HepG2 (cell line): ENCODE measurements around the gene CSTF2. TPM values are rescaled to one million over a fixed set of nuclear protein-coding genes. Genes with fewer than 3 reads are reported as not detected.

Source experiments
- ARHGAP35 ChIP-seq: sonication (generic); formaldehyde crosslinking; IDR thresholded peaks from 2 replicates; pipeline ENCODE4 v1.9.0; 2022; ENCODE audit warnings: mild to moderate bottlenecking, inconsistent platforms, moderate library complexity, missing genetic modification reagents, borderline replicate concordance
- ATM ChIP-seq: fragments of 450-650 bp; IDR thresholded peaks from 2 replicates; pipeline ENCODE4 v1.7.1; 2017; ENCODE audit warnings: mild to moderate bottlenecking, borderline replicate concordance
- CBX2 ChIP-seq, 2 experiments: fragments of 200-600 bp in 1 of 2; sonication (generic); formaldehyde crosslinking in 1 of 2; IDR thresholded peaks; 2 replicates each; pipeline versions ENCODE4 v1.7.0 to v1.8.1; 2018 to 2022; ENCODE audit warnings: low read depth in 2 of 2, low read length in 1 of 2, mild to moderate bottlenecking in 1 of 2, missing genetic modification reagents in 1 of 2
- CEBPZ ChIP-seq: IDR thresholded peaks from 2 replicates; pipeline ENCODE4 v1.6.1; 2012; ENCODE audit warnings: low read length, improper control_type of control experiment
- FOXK2 ChIP-seq: fragments of 450-650 bp; IDR thresholded peaks from 2 replicates; pipeline ENCODE4 v1.6.1; 2016
- IKZF1 ChIP-seq: fragments of 450-650 bp; IDR thresholded peaks from 2 replicates; pipeline ENCODE4 v1.7.1; 2016
- MXI1 ChIP-seq: IDR thresholded peaks from 3 replicates; pipeline ENCODE4 v1.6.1; 2012; ENCODE audit warnings: low read depth, low read length, inconsistent platforms, borderline replicate concordance
- NCOA2 ChIP-seq: sonication (generic); formaldehyde crosslinking; IDR thresholded peaks from 2 replicates; pipeline ENCODE4 v1.8.0; 2022; ENCODE audit warnings: inconsistent platforms
- NFRKB ChIP-seq: fragments of 450-650 bp; IDR thresholded peaks from 2 replicates; pipeline ENCODE4 v1.6.1; 2017
- PCBP2 ChIP-seq: fragments of 200-400 bp; formaldehyde crosslinking; optimal IDR thresholded peaks from 2 replicates; pipeline ENCODE3; 2018; ENCODE audit warnings: low read length, low read depth; ENCODE audit not compliant: poor library complexity, severe bottlenecking
- POGZ ChIP-seq: sonication (generic); formaldehyde crosslinking; IDR thresholded peaks from 2 replicates; pipeline ENCODE4 v1.4.0; 2020; ENCODE audit warnings: mild to moderate bottlenecking, missing genetic modification reagents
- SSRP1 ChIP-seq: IDR thresholded peaks from 2 replicates; pipeline ENCODE4 v1.6.1; 2016; ENCODE audit warnings: control low read depth
- TAF15 ChIP-seq: fragments of 200-400 bp; formaldehyde crosslinking; IDR thresholded peaks from one replicate; pipeline ENCODE4 v1.6.1; 2018; ENCODE audit warnings: mild to moderate bottlenecking, low read depth, low read length; ENCODE audit not compliant: poor library complexity, severe bottlenecking
- TARDBP ChIP-seq: sonication (generic); formaldehyde crosslinking; IDR thresholded peaks from 2 replicates; pipeline ENCODE4 v1.8.0; 2022; ENCODE audit warnings: mild to moderate bottlenecking, missing genetic modification reagents
- TBX3 ChIP-seq: fragments of 450-650 bp; IDR thresholded peaks from 2 replicates; pipeline ENCODE4 v1.6.1; 2017; ENCODE audit warnings: antibody characterized with exemption, mild to moderate bottlenecking, inconsistent platforms, borderline replicate concordance
- ZFP91 ChIP-seq: sonication (generic); formaldehyde crosslinking; IDR thresholded peaks from 2 replicates; pipeline ENCODE4 v1.9.0; 2022; ENCODE audit warnings: missing genetic modification reagents, mild to moderate bottlenecking, borderline replicate concordance
- ZNF567 ChIP-seq: sonication (generic); formaldehyde crosslinking; IDR thresholded peaks from 2 replicates; pipeline ENCODE4 v1.8.1; 2023; ENCODE audit warnings: mild to moderate bottlenecking, missing genetic modification reagents, borderline replicate concordance
- ZNF639 ChIP-seq: conservative IDR thresholded peaks from 2 replicates; pipeline ENCODE4 v1.6.1; 2018; ENCODE audit warnings: missing genetic modification reagents
- ZNF710 ChIP-seq: sonication (generic); formaldehyde crosslinking; IDR thresholded peaks from 2 replicates; pipeline ENCODE4 v1.5.0; 2020; ENCODE audit warnings: mild to moderate bottlenecking, missing genetic modification reagents, borderline replicate concordance
- ZNF766 ChIP-seq: sonication (generic); formaldehyde crosslinking; IDR thresholded peaks from 2 replicates; pipeline ENCODE4 v1.5.0; 2020; ENCODE audit warnings: missing genetic modification reagents, borderline replicate concordance
- ZNF788 ChIP-seq: sonication (generic); formaldehyde crosslinking; IDR thresholded peaks from 2 replicates; pipeline ENCODE4 v1.5.0; 2020; ENCODE audit warnings: mild to moderate bottlenecking, missing genetic modification reagents, borderline replicate concordance
- ZZZ3 ChIP-seq: sonication (generic); formaldehyde crosslinking; IDR thresholded peaks from 2 replicates; pipeline ENCODE4 v1.4.0; 2020; ENCODE audit warnings: missing genetic modification reagents, mild to moderate bottlenecking, borderline replicate concordance
- polyA plus RNA-seq, 8 experiments: library from polyadenylated mRNA; depleted of rRNA in 3 of 8; stranded (reverse) in 7 of 8; unstranded in 1 of 8; fragments of >200 nt; fragmentation: Illumina TruSeq in 4 of 8; extraction: Trizol in 4 of 8; gene quantifications; 2 replicates each; pipeline versions ENCODE4 v1.2.1 to v1.2.3, GENCODE V29; 2011 to 2016; ENCODE audit warnings: low read depth in 4 of 8, missing spikeins in 1 of 8, mixed read lengths in 1 of 8; ENCODE audit not compliant: insufficient read depth in 1 of 8
- total RNA-seq, 5 experiments: library from RNA; depleted of rRNA; stranded (reverse); fragments of >200 nt; fragmentation: Illumina TruSeq; extraction: Trizol; gene quantifications; 2 replicates each; pipeline ENCODE4 v1.2.3, GENCODE V29; 2016; ENCODE audit warnings: low read depth in 1 of 5

CSTF2 gene
- total and polyA plus RNA-seq, 2 of the 13 experiments (the other 11 are each of a cell fraction or from before 2014, with no cell fraction given) = 19.7 to 26.7 TPM

- TF ChIP-seq ZFP91 = peak; percentile 48; the same call in 1 of the 2 replicates
- TF ChIP-seq ARHGAP35 (CRISPR knock-in tag) = no peak
- no peak for TF ChIP-seq NCOA2
- TF ChIP-seq MXI1 = peak; percentile 31; the same call in 1 of the 3 replicates
- TF ChIP-seq FOXK2 = no peak
- no peak for TF ChIP-seq ZZZ3 (CRISPR knock-in tag)
- no peak for TF ChIP-seq ZNF766 (CRISPR knock-in tag)
- no peak for TF ChIP-seq ZNF639 (CRISPR knock-in tag)
- no peak for TF ChIP-seq TBX3
- no peak for TF ChIP-seq ZNF710 (CRISPR knock-in tag)
- no peak for TF ChIP-seq SSRP1 (CRISPR knock-in tag)
- no peak for TF ChIP-seq PCBP2
- no peak for TF ChIP-seq POGZ (CRISPR knock-in tag)
- no peak for TF ChIP-seq CEBPZ
- no peak for TF ChIP-seq ATM
- TF ChIP-seq TARDBP (CRISPR knock-in tag) = peak; percentile 59; the same call in 1 of the 2 replicates
- no peak for TF ChIP-seq TAF15
- TF ChIP-seq ZNF788 (CRISPR knock-in tag) = no peak; the same call in 1 of the 2 replicates
- no peak for TF ChIP-seq ZNF567 (CRISPR knock-in tag)
- no peak for TF ChIP-seq NFRKB
- no peak for TF ChIP-seq CBX2 (IDR thresholded peaks at IDR 0.05; ENCODE audit: low read depth, low read length)
- TF ChIP-seq CBX2 (CRISPR knock-in tag; IDR thresholded peaks at IDR 0.05; ENCODE audit: low read depth) = no peak
- no peak for TF ChIP-seq IKZF1
Measured at GRCh38 chrX:100819837-100820666, at the start of gene CSTF2 (continued).
